GM12892 (cell line): ENCODE measurements around the gene LFNG.

ENCODE experiments used
- POLR2A ChIP-seq: IDR thresholded peaks from 2 replicates; pipeline ENCODE4 v1.6.1; 2011; ENCODE audit warnings: low read depth, low read length, control low read depth
- POLR2AphosphoS5 ChIP-seq: IDR thresholded peaks from 2 replicates; pipeline ENCODE4 v1.6.1; 2011; ENCODE audit warnings: low read depth, low read length, control low read depth
- TAF1 ChIP-seq: IDR thresholded peaks from 2 replicates; pipeline ENCODE4 v1.6.1; 2011; ENCODE audit warnings: low read depth, mild to moderate bottlenecking, control low read depth, low read length, borderline replicate concordance

DNA sequence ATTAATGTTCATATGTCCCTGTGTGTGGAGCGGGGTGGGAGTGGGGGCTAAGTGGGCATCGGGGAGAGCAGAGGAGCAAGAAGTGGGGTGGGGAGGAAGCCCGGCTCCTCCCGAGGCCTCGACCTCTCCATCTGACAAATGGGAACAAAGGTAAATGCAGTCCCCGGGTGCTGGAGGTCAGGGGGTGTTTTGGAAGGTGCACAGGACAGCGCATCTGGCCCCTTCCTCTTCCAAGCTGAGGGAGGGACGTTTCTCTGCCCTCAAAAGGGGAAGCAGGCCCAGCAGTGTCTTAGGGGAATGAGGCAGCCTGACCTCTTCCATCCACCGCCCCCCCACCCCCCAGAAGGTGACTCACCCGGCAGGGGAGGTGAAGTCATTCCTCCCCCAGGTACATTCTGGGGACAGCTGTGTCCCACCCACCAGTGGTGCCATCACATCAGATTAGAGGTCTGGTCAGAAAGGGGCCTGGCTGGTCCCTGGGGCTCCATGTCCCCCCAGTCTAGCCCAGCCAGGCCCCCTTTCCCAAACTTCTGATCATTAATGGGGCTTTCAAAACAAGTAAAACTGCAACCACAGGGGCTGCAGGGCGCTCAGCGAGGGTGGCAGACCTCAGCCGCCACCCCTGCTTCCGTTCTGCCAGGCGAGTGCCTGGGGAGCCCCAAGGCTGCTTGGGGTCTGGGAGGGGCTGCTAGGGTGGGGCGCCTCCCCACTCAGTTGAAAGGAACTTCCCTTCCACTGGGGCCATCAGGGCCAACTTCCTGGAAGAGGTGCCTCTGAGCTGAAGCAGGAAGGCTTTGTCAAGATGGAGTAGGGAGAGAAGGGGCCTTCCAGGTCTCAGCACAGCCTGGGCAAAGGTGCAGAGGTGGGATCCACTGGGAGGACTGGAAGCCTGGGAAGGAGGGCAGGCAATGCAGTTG, 10.8 kb downstream of the LFNG start:
- no peak for TF ChIP-seq POLR2A
- no peak for TF ChIP-seq POLR2AphosphoS5
- TF ChIP-seq TAF1, result no peak
